ENCODE data around the gene ZNF292.

DNA sequence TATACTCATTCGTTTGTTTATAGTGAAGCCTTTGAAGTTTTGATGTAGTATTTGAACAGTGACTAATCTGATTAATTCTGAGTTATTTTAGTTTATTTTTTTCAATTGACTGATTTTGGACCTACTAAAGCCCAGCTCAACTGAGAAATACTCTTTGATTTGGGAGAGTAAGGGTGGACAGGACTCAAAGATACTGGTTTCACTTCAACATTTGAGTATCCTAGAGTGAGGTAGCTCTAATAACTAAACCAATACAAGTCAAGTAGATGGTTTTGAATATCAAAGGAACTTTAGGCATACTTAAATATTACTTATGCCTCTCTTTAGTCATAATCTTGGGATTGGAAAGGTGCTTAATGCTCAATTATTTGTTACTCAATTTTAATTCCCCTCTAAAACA is 65.6 kb downstream of the ZNF292 start:
- TF ChIP-seq, protein P1, sequence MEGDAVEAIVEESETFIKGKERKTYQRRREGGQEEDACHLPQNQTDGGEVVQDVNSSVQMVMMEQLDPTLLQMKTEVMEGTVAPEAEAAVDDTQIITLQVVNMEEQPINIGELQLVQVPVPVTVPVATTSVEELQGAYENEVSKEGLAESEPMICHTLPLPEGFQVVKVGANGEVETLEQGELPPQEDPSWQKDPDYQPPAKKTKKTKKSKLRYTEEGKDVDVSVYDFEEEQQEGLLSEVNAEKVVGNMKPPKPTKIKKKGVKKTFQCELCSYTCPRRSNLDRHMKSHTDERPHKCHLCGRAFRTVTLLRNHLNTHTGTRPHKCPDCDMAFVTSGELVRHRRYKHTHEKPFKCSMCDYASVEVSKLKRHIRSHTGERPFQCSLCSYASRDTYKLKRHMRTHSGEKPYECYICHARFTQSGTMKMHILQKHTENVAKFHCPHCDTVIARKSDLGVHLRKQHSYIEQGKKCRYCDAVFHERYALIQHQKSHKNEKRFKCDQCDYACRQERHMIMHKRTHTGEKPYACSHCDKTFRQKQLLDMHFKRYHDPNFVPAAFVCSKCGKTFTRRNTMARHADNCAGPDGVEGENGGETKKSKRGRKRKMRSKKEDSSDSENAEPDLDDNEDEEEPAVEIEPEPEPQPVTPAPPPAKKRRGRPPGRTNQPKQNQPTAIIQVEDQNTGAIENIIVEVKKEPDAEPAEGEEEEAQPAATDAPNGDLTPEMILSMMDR (IDR thresholded peaks at IDR 0.05): no peak
- TF ChIP-seq EZH2 (IDR thresholded peaks at IDR 0.05; ENCODE audit: borderline replicate concordance, insufficient read depth, low read depth, low read length, poor library complexity, severe bottlenecking): no peak

All from B cell (primary cell).